ENCODE measurements around the gene IPO5. TPM values are rescaled to one million over a fixed set of nuclear protein-coding genes. Genes with fewer than 3 reads are reported as not detected.

IPO5 gene
- total RNA-seq, 1 experiment from 2014 or later, result 342 TPM

- Histone ChIP-seq H2BK12ac (ENCODE audit: insufficient read length, low read depth, low read length) (no peak overlapping the region), H3K79me2 (ENCODE audit: insufficient read depth, low read length) (no peaks in the 10 kb centered on the region), H3K23me2 (ENCODE audit: insufficient read length, low read depth, low read length, poor library complexity, severe bottlenecking) (no peaks in the 10 kb centered on the region), H3K9ac (ENCODE audit: extremely low read depth, insufficient read length, low read length) (no peak overlapping the region), H4K20me1 (ENCODE audit: control insufficient read depth, insufficient read depth, insufficient read length) (no peaks in the 10 kb centered on the region), H3K27me3 (ENCODE audit: insufficient read depth, low read length) (no peaks in the 10 kb centered on the region), H3K9me3 (ENCODE audit: control insufficient read depth, low read depth, low read length) (no peaks in the 10 kb centered on the region), H4K5ac (ENCODE audit: insufficient read length, low read depth, low read length) (no peak overlapping the region), H4K8ac (replicated peaks; ENCODE audit: insufficient read length, low read depth, low read length) (no peak overlapping the region), H2BK5ac (ENCODE audit: insufficient read length, low read length) (no peak overlapping the region), H2AFZ (ENCODE audit: low read length) (no peak overlapping the region), H3K79me1 (ENCODE audit: insufficient read depth, low read depth, low read length, poor library complexity, severe bottlenecking) (no peaks in the 10 kb centered on the region), H2AK5ac (ENCODE audit: insufficient read length, low read length) (no peak overlapping the region), H3K56ac (ENCODE audit: insufficient read length, low read depth, low read length) (no peak overlapping the region), H3K23ac (ENCODE audit: insufficient read length, low read depth, low read length) (no peak overlapping the region), H3K27ac (ENCODE audit: insufficient read length, low read depth, low read length) (no peak overlapping the region), H3K4me2 (ENCODE audit: insufficient read depth, insufficient read length, low read length) (no peak overlapping the region), H2BK120ac (ENCODE audit: low read depth, low read length, poor library complexity, severe bottlenecking) (no peak overlapping the region), H3K18ac (ENCODE audit: insufficient read length, low read depth, low read length) (no peak overlapping the region), H2BK15ac (ENCODE audit: low read depth, low read length) (no peak overlapping the region), H3T11ph (ENCODE audit: low read length) (no peak overlapping the region), H3K4me1 (ENCODE audit: insufficient read depth, low read length) (no peaks in the 10 kb centered on the region), H3K14ac (ENCODE audit: insufficient read depth, low read length) (no peak overlapping the region), H2BK20ac (ENCODE audit: low read depth, low read length, poor library complexity, severe bottlenecking) (no peak overlapping the region), H3K4ac (ENCODE audit: low read depth, low read length) (no peak overlapping the region), H4K91ac (ENCODE audit: insufficient read length, low read depth, low read length) (no peak overlapping the region)
- Mint-ChIP-seq H3K4me3 (no peak overlapping the region), H3K27me3 (ENCODE audit: low read depth) (no peaks in the 10 kb centered on the region), H3K36me3 (ENCODE audit: insufficient read depth in 1 of 3, low read depth in 3 of 3) (peaks cover 44 to 80% (median 76%) of the 10 kb centered on the region in 3 experiments; a peak in 6 of 7 replicates), H3K4me1 (peaks cover 14 to 17% of the 10 kb centered on the region in 2 experiments), H3K9me3 (no peaks in the 10 kb centered on the region), H3K27ac (0 out of 7 replicates have a peak overlapping the region, but pooled peaks of 1 of the 3 experiments have one; percentile 28)
- TF ChIP-seq CTCF (conservative IDR thresholded peaks at IDR 0.05), result no peak
- WGBS (ENCODE audit: extremely low coverage, insufficient read length, low lambda C conversion rate), result no CpG with 5 or more reads among the region's 3 CpGs
- DNase-seq, result no peak
Observed at GRCh38 chr13:98020271-98020670, 66.8 kb downstream of the IPO5 start.

Measured in H9 (cell line).